NCI-H146 treated with DMSO at 0.1 percent for 48 hours (cell line): ENCODE results near the gene CAPN2.
"Not testable (repeated sequence)": the region's sequence is repeated elsewhere in the genome, so short reads cannot be mapped to it uniquely, and the experiment has no call there.

ENCODE experiments used
- DNase-seq: peaks from one replicate; lab custom pipeline; 2025; ENCODE audit not compliant: unreplicated experiment; lab: John Stamatoyannopoulos, UW

The CAPN2 gene

DNA sequence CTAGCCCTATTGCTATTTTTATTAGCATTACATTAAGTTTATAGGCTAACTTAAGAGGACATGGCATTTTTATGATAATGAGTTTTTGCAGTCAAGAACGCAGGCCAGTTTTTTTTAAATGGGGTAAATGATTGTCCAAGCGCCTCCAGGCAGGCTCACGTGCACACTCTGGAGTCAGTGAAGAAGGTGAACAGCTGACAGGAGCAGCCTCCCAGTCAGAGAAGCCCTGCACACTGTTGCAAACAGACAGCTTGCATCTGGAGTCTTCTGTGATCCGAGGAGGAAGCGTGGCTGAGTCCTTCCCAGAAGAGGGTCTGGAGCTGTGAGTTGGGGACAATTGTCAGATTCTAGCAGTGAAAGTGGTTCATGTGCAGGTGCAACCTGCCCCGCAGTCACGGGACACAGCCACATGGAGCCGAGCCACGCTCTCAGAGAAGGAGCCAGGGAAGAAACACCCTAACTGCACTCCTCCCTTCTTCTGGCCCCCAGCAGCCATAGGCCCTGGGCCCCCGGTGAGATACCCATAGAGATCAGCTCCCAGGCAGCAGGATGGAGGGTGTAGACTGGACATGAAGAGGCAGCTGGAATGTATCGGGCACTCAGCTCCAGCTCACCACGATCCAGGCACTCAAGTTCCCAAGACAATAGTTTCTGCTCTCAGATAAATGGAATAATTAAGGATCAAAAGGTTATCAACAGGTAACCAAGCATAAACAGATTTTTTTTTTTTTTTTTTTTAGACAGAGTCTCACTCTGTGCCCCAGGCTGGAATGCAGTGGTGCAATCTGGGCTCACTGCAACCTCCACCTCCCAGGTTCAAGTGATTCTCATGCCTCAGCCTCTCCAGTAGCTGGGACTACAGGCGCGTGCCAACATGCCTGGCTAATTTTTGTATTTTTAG is 26.4 kb downstream of the CAPN2 start:
- DNase-seq, result peak; percentile 69

DNA sequence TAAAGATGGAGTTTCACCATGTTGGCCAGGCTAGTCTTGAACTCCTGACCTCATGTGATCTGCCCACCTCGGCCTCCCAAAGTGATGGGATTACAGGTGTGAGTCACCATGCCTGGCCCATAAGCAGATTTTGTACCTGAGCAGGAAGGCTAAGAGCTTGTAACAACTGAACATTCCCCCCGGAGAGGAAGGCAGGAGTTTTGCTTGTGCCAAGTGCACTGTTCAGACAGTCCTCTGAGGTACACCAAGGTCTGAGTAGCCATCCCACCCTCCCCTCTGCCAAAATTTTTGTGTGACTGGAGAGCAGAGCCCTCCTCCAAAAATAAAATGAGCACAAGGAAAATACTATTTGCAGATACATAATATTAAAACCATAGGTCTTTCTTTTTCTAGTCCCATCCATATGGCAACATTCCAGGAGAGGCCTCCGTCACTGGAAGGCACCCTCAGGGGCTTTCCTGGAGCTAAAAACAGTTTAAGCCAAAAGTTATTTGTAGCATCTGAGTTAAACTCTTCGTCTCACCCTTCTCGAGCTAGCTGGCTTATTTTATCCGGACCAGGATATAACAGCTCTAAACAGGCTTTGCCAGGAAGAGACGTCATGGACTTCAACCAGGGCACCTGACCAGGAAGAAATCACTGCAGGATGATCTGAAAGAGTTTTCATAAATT is 27.2 kb downstream of the CAPN2 start:
- no peak for DNase-seq

DNA sequence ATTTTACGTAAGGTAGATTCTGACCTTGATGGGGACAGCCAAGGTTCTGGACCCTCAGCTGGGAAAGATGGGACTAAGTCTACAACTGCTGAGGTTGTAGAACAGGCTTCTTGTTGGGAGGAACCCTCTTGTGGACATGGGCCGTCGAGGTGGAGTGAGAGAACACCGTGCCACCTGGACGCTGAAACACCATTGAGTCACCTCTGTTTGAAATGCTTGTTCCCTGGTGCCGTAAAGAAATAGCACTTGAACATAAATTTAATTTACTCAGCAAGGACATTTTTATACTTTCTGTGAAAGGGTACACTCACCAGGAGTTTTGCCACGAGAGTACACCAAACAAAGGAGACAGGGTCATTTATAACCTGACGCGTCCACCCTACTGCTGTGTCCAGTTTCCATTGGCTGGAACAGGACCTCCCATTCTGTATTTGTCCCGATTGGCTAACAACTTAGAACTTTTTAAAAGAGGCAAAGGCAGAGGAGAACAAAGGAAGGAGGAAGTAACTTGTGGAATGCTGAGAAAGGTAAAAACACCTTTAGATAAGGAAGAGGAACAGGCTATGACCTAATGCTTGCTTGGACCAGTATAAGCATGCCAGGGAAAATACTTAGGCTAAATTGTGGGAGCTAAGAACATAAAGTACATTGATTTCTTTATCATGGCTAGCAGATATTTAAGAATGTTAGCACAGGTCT is 27.8 kb downstream of the CAPN2 start:
- DNase-seq, result not testable (repeated sequence)

DNA sequence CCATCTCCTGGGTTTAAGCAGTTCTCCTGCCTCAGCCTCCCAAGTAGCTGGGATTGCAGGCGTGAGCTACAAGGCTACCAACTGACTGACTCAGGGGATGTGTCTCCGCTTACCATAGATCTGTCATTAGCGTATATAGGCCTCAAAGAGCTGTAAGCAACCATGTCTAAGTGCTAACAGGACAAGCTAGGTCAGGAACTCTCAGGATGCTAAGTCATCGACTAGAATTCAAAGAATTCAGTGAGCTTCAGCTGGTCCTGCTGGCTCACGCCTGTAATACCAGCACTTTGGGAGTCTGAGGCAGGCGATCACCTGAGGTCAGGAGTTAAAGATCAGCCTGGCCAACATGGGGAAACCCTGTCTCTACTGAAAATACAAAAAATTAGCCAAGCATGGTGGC is 29.5 kb downstream of the CAPN2 start:
- DNase-seq, result no peak

DNA sequence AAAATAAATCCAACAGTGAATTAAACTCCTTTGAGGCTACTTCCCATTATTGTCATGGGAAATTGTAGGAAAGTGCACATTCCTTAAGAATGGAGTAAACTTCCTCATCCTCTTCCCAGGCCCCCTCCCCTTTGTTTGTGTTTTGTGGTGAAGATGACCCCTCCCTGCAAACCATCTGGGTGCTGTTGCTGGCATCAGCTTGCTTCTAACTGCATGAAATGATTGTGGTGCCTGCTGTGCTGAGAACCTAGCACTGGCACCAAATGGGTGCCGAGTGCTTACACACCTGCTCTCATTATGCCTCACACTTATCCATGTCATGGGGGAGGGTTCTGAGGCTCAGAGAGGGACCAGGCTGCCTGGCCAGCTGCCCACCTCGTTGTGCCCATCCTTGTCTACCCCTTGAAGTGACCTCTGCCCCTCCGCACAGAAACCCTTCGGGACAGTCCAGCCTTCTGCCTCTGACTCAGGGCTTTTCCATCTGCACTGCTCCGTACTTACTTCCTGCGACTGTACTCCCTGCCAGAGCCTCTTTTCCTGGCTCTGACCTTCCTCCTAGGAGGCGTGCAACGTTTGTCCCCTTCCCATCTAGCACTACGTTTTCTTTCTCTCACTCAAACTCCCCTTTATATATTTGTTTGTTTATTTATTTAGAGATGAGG is 30.6 kb downstream of the CAPN2 start:
- peak; percentile 18 for DNase-seq

DNA sequence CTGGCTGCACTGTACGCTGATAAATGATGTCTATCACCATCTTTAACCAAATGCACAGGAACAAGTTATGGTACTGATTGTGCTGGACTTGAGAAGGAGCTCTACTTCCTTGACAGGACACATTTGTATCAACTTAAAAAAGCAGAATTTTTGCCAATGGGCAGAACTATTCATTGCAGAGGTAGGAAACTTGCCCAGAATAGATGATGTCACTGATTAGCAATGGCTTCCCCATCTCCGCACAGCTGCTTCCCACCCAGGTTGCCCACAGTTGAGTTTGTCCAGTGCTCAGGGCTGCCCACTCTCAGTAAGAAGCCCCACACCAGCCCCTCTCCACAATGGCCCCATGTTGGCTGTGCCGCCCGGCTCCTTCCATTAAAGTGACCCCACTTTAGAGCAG is 33.4 kb downstream of the CAPN2 start:
- DNase-seq, result no peak

DNA sequence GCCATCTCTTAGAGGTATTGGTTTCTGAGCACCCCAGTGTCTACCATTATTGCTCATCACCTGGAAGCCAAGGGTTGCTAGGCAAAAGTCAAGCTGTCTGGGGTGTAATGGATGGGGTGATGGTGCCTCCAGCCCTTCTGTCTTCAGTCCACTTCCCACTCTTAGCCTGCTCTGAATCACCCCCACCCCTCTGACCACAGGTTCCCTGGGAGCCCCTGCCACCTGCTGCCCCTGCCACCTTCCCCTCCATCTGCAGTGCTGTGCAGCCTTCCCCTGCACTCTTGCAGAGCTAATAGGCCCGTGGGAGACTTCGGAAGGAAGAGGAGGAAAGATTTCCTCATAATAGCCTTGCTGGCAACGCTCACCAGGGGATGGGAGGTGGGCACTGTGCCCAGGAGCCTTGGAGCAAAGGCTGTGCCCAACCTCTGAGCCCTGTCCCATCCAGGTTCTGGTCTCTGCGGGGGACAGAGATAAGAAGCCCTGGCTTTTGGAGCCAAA is 35.5 kb downstream of the CAPN2 start:
- no peak for DNase-seq

DNA sequence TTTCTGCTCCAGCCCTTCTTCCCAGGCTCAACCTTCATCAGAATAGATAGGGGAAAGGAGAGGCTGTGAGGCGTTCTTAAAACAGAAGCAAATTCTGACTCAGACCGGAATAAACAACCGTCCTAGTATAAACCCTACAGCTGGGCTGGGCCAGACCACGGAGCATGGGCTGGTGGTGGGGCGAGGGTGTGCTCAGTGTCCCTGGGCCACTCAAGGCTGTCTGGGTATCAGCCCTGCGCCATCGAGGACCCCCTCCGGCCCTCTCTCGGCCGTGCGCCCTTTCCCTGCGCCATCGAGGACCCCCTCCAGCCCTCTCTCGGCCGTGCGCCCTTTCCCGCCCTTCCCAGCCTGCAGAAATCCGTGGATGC is 36.0 kb downstream of the CAPN2 start:
- DNase-seq, result no peak

DNA sequence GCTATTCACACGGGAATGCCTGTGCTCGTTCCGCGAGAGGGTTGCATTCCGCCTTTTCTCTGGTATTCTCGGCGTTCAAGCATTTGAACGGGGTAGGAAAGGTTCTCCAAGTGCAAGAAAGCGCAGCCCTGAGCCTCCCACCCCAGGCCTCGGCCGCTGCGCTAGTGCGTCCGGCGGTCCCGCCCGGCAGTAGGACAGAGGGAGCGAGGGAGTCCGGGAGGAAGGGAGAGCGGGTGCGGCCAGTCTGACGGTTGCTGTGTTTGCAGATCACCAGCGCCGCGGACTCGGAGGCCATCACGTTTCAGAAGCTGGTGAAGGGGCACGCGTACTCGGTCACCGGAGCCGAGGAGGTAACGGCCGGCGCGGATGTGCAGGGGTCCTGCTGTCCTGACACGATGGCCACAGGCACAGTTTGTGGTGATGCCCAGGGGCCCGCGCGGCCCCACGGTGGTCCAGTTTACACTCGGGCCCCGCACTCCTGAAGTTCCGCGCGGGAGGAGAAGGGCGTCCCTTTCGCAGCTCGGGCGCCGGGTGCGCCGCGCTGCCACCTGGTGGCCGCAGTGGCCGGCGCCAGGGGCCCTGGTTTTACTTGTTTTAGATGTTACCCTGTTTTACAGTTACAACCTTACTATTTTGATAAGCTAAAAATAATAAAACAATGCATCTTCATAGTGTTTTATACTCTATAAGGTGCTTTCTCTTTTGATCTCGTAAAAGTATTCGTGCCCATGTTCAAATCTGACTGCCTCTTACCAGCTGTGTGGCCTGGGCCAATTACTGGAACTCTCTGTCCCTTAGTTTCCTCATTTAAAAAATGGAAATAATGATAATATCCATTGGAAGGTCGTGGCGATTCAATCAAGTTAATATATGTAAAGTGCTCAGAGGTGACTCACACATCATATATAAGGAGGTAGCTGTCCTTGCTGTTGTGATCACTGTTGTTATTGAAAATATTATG is 36.7 kb downstream of the CAPN2 start:
- DNase-seq, result no peak

DNA sequence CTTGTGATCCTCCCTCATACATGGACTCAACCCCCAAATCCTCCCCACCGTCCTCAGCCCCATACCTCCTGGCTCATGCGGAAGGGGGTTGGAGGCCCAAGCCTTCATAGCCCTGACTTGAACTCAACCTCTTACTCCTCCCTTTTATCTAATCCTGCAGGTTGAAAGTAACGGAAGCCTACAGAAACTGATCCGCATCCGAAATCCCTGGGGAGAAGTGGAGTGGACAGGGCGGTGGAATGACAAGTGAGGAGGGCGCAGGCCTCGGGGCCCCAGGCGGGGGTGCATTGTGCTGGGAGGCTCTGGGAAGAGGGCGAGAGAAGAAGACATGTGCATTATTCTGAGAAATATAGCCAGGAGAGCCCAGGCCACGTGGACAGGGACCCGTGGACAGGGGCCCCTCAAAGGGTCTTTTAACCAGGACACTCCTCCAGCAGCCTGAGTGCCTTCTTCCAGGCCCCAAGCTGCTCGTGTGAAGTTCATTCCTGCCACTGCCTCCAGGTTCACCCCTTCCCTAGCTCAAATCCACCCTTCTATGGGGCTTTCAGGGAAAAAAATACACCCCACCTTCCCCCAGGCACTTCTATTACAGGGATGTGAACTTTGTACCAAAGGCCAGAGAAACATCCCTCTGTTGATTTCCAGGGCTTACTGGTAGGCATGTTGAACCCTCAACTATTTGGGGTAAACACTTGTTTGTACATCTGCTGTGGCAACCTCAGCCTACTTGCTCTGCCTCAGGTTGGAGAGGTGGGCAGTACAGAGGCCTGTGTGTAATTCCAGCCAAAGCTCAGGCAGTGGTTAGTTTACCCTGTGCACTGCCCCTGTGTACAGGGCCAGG is 38.6 kb downstream of the CAPN2 start:
- DNase-seq, result no peak

DNA sequence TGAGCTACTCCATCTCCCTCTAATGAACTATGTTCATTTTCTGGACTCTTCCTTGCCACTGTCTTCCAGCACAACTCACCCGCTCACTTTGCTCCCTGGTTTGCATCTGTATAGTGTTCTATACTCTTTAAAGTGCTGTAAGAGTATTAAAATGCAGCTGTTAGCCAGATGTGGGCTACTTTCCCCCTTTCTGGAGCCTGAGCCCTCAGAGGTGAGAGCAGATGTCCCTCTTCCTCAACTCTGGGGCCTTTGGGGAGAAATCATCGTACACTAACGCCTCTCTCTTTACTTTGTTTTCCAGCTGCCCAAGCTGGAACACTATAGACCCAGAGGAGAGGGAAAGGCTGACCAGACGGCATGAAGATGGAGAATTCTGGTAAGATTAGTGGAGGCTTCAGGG is 39.4 kb downstream of the CAPN2 start:
- no peak for DNase-seq

DNA sequence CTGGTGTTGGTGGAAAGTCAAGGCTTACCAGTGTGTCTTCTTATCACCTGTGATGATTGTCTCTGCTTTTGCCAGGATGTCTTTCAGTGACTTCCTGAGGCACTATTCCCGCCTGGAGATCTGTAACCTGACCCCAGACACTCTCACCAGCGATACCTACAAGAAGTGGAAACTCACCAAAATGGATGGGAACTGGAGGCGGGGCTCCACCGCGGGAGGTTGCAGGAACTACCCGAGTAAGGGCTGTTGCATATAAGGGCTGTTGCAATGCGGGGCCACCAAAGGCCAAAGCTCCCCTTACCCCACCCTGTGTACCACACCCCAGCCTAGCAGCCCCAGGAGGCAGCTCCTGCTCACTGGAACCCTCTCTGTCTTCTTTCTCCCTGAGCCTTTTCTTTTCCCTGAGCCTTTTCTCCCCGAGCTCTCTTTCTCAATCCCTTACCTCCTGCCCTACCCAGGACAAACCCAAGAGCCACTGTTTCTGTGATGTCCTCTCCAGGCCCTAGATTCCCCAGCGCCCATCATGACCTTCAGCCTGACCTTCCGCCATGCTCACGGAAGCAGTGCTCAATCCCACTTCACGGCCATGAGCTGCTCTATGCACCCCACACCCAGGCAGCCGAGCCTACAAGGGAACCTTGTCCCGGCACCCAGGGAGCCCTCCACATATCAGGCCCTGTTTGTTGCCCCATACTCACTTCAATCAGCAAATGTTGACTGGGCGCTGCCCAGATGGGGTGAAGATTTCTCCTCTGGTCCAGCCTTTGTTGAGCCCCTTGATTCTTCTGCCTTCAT is 40.6 kb downstream of the CAPN2 start:
- DNase-seq, result no peak

DNA sequence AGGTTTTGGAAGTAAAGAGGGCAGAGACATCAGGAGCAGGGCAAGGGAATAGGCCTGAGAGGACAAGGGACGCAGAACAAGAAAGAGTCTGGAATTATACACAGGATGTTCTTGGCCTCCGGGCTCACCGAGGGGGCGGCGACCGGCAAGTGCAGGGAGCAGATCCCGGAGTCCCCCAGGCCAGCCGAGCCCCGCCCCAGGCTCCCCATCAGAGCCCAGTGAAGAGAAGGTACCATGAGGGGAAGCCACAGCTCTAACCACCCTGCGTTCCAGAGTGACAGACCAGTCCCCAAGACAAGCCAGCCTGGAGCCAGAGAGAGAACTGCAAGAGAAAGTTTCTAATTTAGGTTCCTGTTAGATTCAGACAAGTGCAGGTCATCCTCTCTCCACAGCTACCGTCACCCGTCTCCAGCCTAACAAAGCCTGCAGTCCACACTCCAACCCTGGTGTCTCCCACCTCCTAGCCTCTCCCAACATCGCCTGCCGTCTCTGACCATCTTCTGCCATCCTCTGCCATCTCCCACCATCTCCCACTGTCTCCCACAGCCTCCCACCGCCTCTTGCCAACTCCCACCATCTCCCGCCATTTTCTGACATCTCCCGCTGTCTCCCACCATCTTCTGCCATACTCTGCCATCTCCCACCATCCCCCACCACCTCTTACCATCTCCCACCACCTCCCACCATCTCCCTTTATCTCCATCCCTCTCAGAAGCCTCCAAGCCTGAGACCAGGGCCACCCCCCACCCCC is 42.5 kb downstream of the CAPN2 start:
- no peak for DNase-seq

DNA sequence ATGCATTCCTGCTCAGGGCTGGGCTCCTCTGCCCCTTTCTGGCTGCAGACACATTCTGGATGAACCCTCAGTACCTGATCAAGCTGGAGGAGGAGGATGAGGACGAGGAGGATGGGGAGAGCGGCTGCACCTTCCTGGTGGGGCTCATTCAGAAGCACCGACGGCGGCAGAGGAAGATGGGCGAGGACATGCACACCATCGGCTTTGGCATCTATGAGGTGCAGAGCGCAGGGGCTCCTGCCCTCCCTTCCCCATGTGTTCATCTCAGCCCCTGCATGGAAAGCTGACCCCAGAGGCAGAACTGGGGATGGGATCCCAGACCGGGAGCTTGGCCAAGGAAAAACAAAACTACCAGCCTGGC is 43.1 kb downstream of the CAPN2 start:
- no peak for DNase-seq

DNA sequence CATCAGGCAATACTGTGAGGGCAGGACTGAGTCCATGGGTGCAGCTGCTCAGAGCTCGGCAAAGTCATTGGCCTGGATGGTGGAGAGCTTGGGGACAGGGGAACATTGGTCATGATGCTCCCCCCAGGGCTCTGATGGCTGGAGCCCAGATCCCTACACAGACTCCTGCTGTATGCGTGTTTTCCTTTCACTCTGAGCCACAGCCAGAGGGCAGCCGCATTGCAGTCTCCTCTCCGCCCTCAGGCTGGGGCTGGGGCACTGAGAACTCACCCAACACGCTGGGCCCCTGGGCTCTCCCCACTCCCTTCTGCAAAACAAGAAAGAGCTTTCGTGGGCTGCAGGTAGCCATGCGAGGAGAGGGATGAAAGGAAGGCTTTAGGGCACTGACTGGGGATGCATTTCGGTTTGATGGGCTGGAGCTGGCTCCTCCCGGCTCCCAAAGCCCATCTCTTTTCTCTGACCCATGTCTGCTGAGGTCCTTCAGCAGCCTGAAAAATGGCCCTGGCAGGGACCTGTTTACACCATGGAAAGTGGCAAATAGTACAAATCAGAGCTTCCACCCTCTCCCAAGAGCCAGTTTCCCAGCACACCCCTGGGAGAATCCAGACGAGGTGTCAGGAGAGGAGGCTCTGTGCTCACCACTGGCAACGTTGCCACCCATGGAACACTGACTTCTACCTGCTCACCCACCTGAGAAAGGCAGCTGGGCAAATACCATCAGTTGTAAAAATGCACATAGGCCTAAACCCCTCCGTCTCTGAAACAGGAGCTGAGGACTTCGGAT is 43.8 kb downstream of the CAPN2 start:
- DNase-seq, result no peak

DNA sequence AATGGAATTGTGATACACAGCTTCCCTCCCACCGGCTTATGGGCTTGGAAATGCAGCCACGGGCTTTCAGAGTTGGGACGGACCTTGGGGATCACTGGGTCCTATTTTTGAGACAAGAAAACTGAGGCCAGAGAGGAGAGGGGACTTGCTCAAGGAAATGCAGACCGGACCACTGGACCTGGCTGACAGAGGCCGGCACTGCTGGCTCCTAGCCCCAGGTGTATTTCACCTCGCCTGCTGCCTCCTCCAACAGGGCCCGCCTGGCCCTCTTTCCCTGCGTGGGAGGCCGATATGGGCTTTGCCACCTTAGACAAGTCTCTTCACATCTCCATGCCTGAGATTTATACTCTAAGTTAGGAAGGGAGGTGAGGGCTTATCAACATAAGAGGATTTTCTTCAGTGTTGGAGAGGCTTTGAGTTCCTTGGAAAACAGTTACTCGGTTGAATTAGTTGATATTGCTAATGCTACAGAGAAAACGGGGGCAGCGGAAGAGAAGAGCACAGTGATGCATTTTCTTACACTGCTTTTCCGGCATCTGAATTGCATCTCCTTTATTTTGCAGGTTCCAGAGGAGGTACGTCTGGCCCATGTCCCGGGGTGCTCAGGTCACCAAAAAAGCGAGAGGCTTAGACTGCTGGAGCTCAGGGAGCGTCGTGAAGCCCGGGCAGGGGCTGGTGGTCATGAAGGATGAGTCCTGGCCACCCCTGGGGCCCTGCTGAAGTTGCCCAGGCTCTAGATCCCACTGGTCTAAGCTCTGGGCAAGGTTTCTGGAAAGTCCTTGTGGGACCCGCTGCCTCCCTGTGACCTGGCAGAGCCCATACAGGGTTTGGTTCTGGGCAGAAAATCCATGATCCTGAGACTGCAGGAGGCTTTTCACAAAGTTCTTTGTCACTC is 44.7 kb downstream of the CAPN2 start:
- no peak for DNase-seq
